NCI-H2227 (cell line): ENCODE data around the gene DUSP12.

Source experiments
- DNase-seq: peaks from one replicate; lab custom pipeline; 2025; ENCODE audit not compliant: unreplicated experiment; lab: John Stamatoyannopoulos, UW

The DUSP12 gene

DNA sequence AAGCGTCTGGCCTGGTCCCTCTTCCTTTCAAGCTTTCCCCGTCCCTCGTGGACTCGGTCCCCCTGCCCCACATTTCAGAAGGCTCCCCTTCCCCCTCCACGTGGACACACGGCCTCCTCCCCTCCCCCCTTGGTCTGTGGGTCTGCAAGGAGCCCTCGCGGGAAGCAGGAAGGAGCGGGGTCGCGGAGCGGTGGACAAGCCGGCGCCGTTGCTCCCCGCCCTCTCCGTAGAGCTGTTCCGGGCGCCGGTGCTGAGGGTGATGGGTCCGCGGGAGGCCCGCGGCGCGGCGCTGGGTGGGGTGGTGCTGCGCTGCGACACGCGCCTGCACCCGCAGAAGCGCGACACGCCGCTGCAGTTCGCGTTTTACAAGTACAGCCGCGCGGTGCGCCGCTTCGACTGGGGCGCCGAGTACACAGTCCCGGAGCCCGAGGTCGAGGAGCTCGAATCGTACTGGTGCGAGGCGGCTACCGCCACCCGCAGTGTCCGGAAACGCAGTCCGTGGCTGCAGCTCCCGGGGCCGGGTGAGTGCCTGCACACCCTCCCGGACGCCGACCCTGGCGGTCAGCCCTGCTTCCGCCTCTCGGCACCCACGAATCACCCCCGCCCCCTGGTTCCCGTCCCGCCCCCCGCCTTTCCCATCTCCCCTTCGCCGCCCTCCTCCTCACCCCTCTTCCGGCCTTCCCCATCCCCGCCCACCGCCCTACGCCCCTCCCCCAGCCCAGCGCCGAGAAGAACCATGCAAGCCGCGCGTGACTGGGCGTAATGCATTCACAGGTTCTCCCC, 22.9 kb upstream of the DUSP12 start:
- DNase-seq = peak; percentile 83

DNA sequence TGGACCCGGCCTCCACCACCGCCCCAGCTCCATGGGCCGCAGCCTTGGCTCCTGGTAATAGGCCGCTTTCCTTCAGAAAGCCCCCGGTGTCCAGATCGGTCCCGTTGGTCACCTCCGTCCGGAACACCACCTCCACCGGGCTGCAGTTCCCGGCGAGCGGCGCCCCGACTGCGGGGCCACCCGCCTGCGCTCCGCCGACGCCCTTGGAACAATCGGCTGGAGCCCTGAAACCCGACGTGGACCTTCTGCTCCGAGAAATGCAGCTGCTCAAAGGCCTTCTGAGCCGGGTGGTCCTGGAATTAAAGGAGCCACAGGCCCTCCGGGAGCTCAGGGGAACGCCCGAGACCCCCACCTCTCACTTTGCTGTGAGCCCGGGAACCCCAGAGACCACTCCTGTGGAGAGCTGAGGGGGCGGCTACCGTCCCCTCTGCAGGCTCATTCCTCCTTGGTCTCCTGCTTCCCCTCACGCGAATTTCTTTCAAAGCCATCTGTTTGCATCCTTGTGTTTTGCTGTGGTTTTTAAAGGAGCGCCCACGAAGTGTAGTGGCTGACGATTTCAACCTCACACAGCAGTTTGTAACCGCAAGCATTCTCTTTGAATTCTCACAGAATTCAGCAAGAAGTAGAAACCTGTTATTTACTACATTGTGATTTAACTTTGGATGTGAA, 22.2 kb upstream of the DUSP12 start:
- peak; percentile 38 for DNase-seq

DNA sequence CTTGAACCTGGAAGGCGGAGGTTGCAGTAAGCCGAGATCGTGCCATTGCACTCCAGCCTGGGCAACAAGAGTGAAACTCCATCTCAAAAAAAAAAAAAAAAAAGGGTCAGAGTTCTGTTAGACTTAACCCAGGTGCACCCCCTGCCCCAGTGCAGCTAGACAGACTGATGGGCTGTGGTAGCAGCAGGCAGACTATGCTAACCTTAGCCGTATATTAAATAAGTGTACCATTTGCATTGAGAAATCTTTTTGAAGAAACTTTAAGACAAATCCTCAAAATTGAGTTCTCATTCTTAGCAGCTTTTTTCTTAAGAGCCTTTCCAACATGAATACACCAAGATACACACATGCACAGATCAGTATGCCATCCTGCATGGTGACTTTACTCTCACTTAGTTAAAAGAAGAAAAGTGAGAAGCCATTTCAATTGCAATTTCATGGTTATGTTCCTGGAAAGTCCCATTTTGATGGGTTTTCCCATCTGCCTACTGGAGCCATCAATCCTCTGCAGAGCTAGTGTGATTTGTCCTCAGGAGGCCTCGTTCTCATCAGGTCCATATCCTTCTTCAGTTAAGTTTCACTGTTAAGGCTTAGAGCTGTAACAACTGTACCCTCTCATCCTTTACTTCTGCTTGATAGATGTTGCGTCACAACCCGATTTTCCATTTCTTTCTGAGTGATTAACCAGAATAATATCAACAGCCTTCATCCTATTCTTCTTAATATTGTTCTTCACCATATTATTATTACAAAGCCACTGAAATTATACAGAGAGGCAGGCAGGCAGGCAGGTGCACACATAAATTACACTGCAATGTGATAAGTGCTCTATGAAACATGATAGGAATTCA, 21.0 kb upstream of the DUSP12 start:
- no peak for DNase-seq

DNA sequence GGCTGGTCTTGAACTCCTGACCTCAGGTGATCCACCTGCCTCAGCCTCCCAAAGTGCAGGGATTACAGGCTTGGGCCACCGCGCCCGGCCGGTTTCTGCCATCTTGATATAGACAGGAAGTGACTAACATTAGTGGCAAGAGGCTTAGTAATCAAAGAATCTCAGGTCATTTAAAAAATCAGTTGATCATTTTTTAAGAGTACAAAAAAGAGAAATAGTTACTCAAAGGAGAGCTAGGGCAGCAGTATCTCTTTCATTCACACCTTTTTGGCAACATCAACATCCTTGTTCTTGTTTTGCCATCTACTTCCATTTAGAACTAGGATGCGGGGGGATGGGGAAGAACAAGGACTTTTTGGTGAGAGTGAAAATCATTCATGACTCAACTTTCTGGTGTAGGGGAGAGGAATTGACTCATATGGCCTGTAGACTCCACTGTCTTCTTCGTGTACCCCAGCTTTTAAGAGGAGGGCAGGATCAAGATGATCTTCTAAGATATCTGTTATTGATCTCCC, 19.5 kb upstream of the DUSP12 start:
- no peak for DNase-seq

DNA sequence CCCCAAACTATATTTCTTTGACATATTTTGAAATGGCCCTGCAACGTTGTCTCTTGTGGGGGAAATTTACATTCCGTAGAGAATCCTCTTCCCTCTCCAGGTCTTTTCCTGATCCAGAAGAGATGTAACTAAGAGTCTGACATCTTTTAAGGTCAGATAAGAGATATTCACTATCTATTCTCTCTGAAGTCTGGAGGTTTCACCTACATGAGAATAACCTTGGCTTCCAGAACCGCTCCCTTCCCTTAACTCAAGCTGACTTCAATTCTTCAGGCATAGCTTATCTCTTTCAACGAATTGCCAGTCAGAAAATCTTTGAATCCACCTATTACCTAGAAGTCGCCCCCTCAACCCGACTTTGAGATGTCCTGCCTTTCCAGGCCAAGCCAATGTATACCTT, 18.3 kb upstream of the DUSP12 start:
- DNase-seq = no peak

DNA sequence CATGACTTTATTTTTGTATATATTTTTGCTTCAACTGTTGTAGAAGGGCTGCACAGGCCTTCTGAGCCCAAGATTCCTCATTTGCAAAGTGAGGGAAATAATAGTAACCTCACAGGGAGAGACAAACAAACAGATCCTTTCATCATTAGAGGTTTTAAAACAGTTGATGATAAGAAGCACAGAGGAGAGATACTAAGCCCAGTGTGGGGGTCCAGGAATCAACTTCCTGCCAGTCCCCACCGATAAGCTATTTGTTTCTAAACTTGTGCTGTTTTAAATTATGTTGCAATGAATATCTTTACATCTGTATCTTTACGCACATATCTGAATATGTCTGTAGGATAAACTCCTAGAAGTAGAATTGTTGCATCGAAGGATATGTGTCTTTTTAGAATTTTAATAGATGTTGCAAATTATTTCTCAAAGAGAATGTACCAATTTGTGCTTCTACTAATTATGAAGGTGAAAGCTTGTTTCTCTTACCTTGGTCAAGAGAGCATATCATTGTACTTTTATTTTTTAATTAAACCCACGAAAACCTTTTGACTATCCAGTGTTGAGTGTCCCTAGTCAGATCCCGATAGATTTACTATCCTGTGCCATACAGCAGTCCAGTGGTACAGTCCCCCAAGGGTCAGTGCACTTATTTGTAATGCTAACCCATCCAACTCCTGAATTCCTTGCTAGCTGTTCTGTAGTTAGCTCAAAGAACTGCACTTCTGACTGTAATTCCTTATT, 17.4 kb upstream of the DUSP12 start:
- DNase-seq = no peak

DNA sequence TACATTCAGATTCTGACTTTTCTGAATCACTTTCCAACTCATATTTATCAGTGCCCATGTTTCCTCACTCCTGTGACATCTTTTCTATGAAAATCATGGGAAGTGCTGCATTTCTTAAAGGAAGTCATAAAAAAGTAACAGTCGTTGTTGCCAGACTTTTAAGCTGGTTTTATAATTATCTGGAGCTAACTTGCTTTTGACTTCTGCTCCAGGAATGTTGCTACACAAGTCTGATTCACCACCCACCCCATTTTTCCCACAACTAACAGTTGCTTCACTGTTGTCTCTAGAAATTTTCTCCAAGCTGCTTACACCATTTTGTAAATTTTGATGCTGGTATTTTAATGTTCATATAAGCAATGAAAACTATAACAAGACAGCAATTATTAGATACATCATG, 16.1 kb upstream of the DUSP12 start:
- DNase-seq = no peak

DNA sequence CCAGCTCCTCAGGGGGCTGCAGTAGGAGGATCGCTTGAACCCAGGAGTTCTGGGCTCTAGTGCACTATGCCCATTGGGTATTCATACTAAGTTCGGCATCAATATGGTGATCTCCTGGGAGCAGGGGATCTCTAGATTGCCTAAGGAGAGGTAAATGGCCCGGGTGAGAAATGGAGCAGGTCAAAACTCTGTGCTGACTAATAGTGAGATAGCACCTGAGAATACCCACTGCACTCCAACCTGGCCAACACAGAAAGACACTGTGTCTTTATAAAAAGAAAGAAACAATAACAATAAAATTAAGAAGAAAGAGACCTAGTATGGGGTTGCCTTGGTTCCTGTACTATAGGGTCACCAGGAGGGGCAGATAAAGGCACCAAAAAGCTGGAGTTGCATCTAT, 13.7 kb upstream of the DUSP12 start:
- no peak for DNase-seq

DNA sequence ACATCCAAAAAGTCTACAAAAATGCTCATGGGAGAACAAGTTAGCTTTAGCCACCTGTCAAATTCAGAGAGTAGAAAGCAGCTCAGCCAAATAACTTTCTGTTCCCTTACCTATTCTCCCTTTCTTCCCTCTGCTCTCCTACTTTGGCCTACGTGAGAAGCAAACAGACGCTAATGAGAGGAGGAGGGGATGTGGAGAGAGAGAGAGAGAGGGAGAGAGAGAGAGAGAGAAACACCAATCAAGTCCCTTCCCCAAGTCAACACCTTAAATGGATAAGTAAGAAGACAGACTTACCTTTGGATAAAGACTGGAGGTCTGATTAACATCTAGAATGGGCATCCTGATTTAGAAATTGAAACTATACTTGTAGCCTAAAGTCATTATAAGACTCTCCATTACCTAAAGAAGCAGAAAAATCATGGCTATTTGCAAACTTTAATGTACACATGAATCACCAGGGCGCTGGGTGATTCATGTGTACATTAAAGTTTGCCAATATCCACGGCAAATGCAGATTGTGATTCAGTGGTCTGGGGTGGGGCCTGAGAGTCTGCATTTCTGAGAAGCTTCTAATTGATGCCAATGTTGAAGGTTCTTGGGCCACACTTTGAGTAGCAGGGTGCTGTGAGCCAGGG, 13.1 kb upstream of the DUSP12 start:
- no peak for DNase-seq

DNA sequence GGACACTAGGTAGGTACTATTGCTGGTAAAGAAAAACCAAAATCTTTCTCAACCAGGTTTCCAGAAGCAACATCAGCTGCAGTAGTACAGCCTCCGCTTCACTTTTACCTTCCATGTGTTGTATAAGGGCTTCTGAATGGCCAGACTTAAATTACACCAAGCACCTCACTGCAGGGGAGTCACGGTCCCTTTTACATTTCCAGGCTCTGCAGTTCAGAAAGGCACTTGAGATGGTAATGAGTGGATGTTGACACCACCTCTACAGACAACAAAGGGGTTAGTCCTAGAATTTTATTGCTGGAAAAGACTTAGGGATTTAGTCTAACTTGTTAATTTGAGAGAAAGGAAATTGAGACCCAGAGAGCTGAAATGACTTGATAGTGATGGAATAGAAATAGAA, 12.0 kb upstream of the DUSP12 start:
- peak; percentile 25 for DNase-seq

DNA sequence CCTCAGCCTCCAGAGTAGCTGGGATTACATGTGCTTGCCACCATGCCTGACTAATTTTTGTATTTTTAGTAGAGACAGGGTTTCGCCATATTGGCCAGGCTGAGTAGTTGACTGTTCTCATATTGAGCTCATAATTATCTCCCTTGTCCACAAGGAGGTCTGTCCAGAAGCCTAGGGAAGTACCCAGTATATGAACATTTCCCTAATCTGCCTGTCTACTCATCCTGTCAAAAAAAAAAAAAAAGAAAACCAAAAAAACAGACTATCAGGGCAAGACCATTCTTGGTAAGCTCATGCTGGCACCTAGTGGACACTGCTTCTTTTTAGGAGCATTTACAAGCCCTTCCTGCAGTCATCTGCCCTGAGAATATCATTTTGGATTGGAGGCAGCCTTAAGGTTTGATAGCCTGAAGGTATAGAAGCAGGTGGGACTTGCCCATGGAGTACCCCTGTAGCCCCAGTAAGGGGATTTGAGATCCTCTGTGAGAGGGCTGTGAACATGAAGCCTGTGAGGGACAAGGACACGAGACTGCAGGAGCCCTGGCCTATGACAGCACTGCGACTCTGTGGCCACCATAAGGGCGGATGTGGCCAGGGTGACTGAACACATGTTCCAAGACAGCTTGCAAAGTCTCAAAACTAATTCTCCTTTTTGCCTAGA, 10.8 kb upstream of the DUSP12 start:
- peak; percentile 50 for DNase-seq

DNA sequence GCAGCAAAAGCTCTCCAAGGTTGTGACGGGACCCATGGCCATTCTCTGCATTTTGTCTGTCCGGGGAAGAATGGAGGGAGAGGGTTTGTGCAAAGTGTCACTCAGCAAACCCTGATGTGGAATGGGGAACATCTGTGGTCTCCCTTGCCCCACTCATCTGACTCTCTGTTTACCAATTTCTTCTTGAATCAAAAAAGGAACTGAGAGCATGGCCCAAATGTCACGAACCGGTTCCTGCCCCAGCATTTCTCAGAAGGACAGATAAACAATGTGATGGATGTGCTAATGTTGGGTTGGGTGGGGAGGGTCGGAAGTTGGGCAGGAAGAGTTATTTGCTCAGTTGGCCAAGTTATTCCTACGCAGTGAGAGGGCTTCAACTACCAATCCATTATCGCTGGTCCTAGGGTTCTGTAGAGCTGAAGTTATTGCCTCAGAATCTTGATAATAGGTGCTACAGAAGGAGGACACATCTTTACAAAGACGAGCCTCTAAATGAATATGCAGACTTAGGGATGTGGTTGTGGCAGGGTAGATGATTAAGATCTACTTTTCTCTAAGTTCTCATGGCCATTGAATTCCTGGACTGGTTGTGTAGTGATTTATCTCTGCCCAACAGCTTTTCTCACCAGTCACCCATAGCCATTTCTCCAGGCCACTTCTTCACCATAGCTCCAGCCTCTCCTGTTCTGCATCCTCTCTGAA, 9.6 kb upstream of the DUSP12 start:
- DNase-seq = no peak

DNA sequence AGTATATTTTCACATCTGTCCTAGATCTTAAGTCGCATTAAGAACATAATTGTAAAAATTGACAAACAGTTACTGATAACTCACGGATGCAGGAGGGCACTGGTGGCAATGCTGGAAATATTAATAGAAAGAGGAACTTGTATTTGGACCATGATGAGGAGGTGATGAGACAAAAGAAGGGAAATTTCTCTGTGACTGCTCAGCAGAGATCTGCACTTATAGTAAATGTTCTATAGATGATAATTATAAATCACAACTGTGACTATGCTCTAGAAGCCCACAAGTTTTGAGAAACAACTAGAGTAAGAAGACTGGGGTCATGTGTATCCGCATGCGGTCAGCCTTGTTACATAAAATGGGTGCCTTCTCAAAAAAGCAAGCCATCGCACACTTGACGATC, 8.7 kb upstream of the DUSP12 start:
- DNase-seq = no peak

DNA sequence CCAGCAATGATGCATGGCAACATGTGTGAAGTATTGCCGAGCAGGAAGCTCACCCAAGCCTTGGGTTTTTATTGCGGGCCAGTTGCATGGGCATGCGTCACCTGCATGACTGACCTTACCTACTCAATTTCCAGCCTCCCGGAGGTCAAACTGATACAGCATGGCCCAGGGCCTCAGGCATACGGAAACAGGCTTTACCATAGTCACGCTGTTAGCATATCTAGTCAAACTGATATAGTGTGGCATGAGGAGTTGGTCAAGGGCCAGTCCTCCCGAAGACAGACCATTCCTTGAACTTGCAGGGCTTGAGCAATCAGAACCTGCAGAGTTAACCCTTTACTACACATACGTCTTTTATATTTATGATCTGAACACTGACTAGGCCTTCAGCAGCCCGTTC, 6.4 kb upstream of the DUSP12 start:
- no peak for DNase-seq

DNA sequence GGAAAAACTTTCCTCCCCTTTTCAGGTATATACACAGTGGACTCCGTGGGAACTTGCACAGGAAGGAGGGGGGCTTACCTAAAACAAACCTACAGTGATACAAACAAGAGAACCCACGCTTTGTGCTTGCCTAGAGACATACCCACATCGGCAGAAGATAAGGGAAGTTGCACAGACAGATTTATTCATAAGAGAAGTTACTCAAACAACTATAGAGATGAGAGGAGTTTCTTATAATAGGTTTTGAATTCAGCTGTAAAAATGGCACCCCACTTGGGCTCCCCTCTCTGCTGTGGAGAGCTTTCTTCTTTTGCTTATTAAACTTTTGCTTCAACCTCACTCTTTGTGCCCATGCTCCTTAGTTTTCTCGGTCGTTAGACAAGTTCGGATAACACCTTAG, 1.8 kb upstream of the DUSP12 start:
- no peak for DNase-seq

DNA sequence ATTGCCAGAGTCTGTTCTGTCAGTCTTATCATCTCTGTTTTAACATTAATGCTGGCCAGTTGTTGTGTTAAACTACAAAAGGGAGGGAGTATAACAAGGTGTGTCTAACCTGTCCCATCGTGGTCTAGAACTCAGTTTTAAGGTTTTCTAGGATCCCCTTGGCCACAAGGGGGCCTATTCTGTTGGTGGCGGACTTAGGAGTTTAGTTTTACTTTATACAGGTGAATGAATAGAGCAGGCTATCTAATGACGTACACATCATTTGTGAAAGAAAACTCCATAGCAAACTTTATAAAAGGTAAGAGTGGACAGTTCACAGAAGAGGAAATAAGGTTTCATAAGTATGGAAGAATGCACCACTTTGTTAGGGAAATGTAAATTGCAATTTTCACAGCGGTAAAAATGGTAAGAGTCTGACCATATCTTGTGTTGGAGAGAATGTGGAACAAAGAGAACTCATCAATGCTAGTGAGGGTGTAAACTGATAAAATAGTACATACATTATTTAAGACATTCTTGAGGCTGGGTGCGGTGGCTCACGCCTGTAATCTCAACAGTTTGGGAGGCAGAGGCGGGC, 14.0 kb downstream of the DUSP12 start:
- peak; percentile 53 for DNase-seq

DNA sequence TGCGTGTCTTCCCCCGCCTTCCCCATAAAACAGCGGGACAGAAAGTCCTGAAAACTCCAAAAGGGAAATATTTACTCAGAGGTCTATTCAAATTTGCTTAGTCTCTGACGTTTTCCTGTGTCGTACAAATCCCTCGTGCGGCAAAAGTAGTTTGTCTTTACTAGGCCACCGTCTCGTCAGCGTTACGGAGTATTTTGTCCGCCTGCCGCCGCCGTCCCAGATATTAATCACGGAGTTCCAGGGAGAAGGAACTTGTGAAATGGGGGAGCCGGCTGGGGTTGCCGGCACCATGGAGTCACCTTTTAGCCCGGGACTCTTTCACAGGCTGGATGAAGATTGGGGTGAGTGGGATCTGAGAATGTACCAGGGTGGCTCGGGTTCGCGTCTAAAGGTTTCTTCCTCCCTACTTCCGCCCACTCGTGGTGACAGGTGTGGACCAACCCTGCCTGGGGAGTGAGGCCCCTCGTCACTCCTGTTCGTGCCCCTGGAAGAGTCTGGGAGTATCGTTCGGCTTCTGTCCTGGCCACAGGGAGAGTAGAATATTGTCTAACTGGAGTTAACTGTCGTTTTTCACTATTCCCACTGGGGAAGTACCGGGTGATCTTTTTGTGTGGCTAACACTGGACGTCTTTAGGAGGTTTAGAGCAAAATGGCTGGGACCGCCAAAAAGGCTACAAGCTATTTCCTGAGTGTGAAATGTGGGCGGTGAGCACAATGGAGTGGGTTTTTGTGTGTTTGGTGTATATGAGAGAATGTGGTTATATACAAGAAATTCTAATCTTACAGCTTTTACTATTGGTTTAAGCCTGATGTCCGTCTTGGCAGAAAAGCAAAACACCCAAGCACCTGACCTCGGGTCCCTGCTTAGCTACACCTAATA, 16.8 kb downstream of the DUSP12 start, which contains the start of gene ATF6:
Gene ATF6 (plus strand): TSS at position 219 of the 880 bp plus-strand sequence. CDS start 41 bp downstream, at position 260.
- peak; percentile 89 for DNase-seq

DNA sequence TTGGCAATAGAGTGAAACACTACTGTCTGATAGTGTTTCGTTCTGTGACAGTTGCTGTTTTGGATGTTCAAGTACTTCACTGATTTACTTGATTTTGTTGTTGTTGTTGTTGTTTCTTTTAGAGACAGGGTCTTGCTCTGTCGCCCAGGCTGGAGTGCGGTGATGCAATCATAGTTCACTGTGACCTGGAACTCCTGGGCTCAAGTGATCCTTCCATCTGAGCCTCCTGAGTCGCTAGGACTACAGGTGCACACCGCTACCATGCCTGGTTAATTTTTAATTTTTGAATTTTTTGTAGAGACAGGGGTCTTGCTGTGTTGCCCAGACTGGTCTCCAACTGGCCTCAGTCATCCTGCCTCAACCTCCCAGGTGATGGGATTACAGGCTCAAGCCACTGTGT, 18.9 kb downstream of the DUSP12 start:
- DNase-seq = no peak
